OCI-LY3 (cell line): Measurements from ENCODE around the gene NRG3.

Experiments
- H2AFZ ChIP-seq: fragments of 200-600, 300-600 bp; shearing (Covaris generic); 2 replicates; pipeline ENCODE4 v1.6.0; 2014; ENCODE audit warnings: antibody characterized with exemption, low read depth, low read length
- H3K27ac ChIP-seq: fragments of 200-600, 300-600 bp; sonication (generic); 2 replicates; pipeline ENCODE4 v1.5.1; 2014; ENCODE audit warnings: mild to moderate bottlenecking, low read length, moderate library complexity, mixed read lengths
- H3K27me3 ChIP-seq: fragments of 200-600, 300-600 bp; sonication (generic); 2 replicates; pipeline ENCODE4 v1.6.1; 2014; ENCODE audit warnings: low read depth, low read length, mixed read lengths
- H3K36me3 ChIP-seq: fragments of 200-600, 300-600 bp; sonication (generic); replicated peaks from 2 replicates; pipeline ENCODE3; 2014; ENCODE audit warnings: low read depth, low read length, mixed read lengths
- H3K4me1 ChIP-seq: fragments of 300-600, 200-600 bp; sonication (generic); 2 replicates; pipeline ENCODE4 v1.6.1; 2014; ENCODE audit warnings: low read length, mixed read lengths
- H3K4me2 ChIP-seq: fragments of 200-600, 300-600 bp; sonication (generic); 2 replicates; pipeline ENCODE4 v1.6.1; 2014; ENCODE audit warnings: low read length, mixed read lengths
- H3K4me3 ChIP-seq: fragments of 300-600, 200-600 bp; sonication (generic); 2 replicates; pipeline ENCODE4 v1.5.1; 2014; ENCODE audit warnings: antibody characterized with exemption, mild to moderate bottlenecking, low read length, moderate library complexity
- H3K79me2 ChIP-seq: fragments of 300-600, 200-600 bp; shearing (Covaris generic); 2 replicates; pipeline ENCODE4 v1.6.1; 2014; ENCODE audit warnings: mild to moderate bottlenecking, low read length, mixed read lengths
- H3K9ac ChIP-seq: fragments of 300-600, 200-600 bp; shearing (Covaris generic); 2 replicates; pipeline ENCODE4 v1.6.0; 2014; ENCODE audit warnings: mild to moderate bottlenecking, low read length, moderate library complexity
- H3K9me3 ChIP-seq: fragments of 200-600, 300-600 bp; shearing (Covaris generic); 2 replicates; pipeline ENCODE4 v1.6.1; 2014; ENCODE audit warnings: low read length, mixed read lengths; ENCODE audit not compliant: insufficient read depth
- H4K20me1 ChIP-seq: fragments of 200-600, 300-600 bp; sonication (generic); 2 replicates; pipeline ENCODE4 v1.6.1; 2016; ENCODE audit warnings: low read length, mixed read lengths; ENCODE audit not compliant: insufficient read depth
- CTCF ChIP-seq: fragments of 200-600, 300-600 bp; sonication (generic); IDR thresholded peaks from 2 replicates; pipeline ENCODE4 v1.5.1; 2014; ENCODE audit warnings: antibody characterized with exemption, low read length, low read depth
- EZH2phosphoT487 ChIP-seq: fragments of 200-600 bp; shearing (Covaris generic); IDR thresholded peaks from 2 replicates; pipeline ENCODE4 v1.6.1; 2018; ENCODE audit warnings: antibody characterized with exemption, mixed run types, low read depth

Gene NRG3

DNA sequence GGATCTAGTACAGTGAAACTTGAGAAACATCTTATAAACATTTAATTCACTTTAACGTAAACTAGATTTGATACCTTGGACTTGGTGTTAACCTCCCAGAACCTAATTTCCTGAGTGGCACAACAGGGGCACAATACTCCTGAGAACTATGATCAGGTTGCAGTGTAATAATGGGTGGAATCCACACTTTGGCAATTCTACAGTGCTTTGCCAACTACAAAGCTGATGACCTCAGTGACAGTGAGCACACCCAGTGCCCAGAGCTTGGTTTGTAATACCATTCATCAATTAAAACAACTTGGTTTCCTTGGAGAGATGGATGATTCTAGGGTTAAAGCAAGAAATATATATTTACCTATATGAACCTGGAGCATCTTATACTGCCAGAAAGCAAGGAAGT lies 379.2 kb downstream of the NRG3 start:
- no peaks in the 10 kb centered on the region for H3K27me3 ChIP-seq
- H3K9ac ChIP-seq = no peak overlapping the region
- H3K4me3 ChIP-seq = no peak overlapping the region
- H2AFZ ChIP-seq = no peak overlapping the region
- no peaks in the 10 kb centered on the region for H3K79me2 ChIP-seq
- H3K4me1 ChIP-seq = no peaks in the 10 kb centered on the region
- H3K27ac ChIP-seq = no peak overlapping the region
- H3K9me3 ChIP-seq = no peaks in the 10 kb centered on the region
- H3K4me2 ChIP-seq = no peak overlapping the region
- H4K20me1 ChIP-seq = no peaks in the 10 kb centered on the region
- no peaks in the 10 kb centered on the region for H3K36me3 ChIP-seq
- TF ChIP-seq CTCF (no peak), EZH2phosphoT487 (no peak)

- no peaks in the 10 kb centered on the region for H3K4me1 ChIP-seq
- TF ChIP-seq CTCF = no peak
- no peak for TF ChIP-seq EZH2phosphoT487
- H4K20me1 ChIP-seq = no peaks in the 10 kb centered on the region
- no peak overlapping the region for H3K4me2 ChIP-seq
- no peak overlapping the region for H3K4me3 ChIP-seq
- no peaks in the 10 kb centered on the region for H3K9me3 ChIP-seq
- no peak overlapping the region for H3K9ac ChIP-seq
- H3K36me3 ChIP-seq = no peaks in the 10 kb centered on the region
- H3K27ac ChIP-seq = no peak overlapping the region
- no peak overlapping the region for H2AFZ ChIP-seq
- no peaks in the 10 kb centered on the region for H3K79me2 ChIP-seq
- no peaks in the 10 kb centered on the region for H3K27me3 ChIP-seq
Measured at GRCh38 chr10:82256275-82256674, 381.3 kb downstream of the NRG3 start.

GRCh38 chr10:82266438-82266837 lies 391.4 kb downstream of the NRG3 start:
- Histone ChIP-seq H3K4me1 (peaks cover 8% of the 10 kb centered on the region; the same call in 1 of the 2 replicates), H3K4me2 (no peak overlapping the region)
- no peak for TF ChIP-seq EZH2phosphoT487
- no peak for TF ChIP-seq CTCF

GRCh38 chr10:82267014-82267413 lies 392.0 kb downstream of the NRG3 start:
- Histone ChIP-seq H3K9ac (no peak overlapping the region), H3K4me1 (peaks cover 8% of the 10 kb centered on the region; the same call in 1 of the 2 replicates)
- TF ChIP-seq CTCF = no peak
- TF ChIP-seq EZH2phosphoT487 = no peak

More at GRCh38 chr10:82266438-82266837, 391.4 kb downstream of the NRG3 start:
- Histone ChIP-seq H2AFZ (no peak overlapping the region), H3K27ac (no peak overlapping the region), H3K27me3 (no peaks in the 10 kb centered on the region), H3K79me2 (no peaks in the 10 kb centered on the region), H3K4me3 (no peak overlapping the region), H3K36me3 (no peaks in the 10 kb centered on the region), H3K9ac (no peak overlapping the region), H4K20me1 (no peaks in the 10 kb centered on the region), H3K9me3 (no peaks in the 10 kb centered on the region)

More at GRCh38 chr10:82267014-82267413, 392.0 kb downstream of the NRG3 start:
- H3K27ac ChIP-seq = no peak overlapping the region
- H3K36me3 ChIP-seq = no peaks in the 10 kb centered on the region
- no peak overlapping the region for H2AFZ ChIP-seq
- H4K20me1 ChIP-seq = no peaks in the 10 kb centered on the region
- no peak overlapping the region for H3K4me2 ChIP-seq
- H3K9me3 ChIP-seq = no peaks in the 10 kb centered on the region
- H3K79me2 ChIP-seq = no peaks in the 10 kb centered on the region
- no peaks in the 10 kb centered on the region for H3K27me3 ChIP-seq
- no peak overlapping the region for H3K4me3 ChIP-seq
